Measurements from ENCODE around the gene RPH3AL. TPM values are rescaled to one million over a fixed set of nuclear protein-coding genes. Genes with fewer than 3 reads are reported as not detected.

The RPH3AL gene
- total RNA-seq, 1 donor from 2014 or later, result 3.5 TPM

DNA sequence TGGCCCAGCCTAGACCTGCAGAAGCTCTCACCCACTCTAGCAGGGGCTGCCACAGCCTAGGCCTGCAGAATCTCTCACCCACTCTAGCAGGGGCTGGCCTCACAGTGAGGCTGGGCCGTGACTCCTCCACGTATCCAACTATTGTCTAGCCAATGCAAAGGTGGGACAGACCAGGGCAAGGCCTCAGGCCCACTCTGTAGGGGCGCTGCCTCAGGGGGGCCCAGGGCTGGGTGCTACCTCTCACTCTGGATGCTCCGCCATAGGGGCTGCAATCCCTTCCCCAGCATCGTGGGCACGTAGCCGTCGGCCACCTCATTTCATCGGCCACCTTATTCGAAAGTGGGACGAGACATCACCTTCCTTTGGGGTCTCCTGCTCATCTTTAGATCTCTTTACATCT lies 51.7 kb downstream of the RPH3AL start:
- Mint-ChIP-seq H3K9me3 (no peaks in the 10 kb centered on the region), H3K4me1 (ENCODE audit: low read depth) (no peaks in the 10 kb centered on the region), H3K36me3 (ENCODE audit: low read depth) (no peaks in the 10 kb centered on the region), H3K27me3 (ENCODE audit: low read depth) (no peaks in the 10 kb centered on the region), H3K27ac (no peak overlapping the region), H3K4me3 (ENCODE audit: low read depth) (no peak overlapping the region)
- DNase-seq (ENCODE audit: low spot score), result no peak
- intact Hi-C loops (cut with micrococcal nuclease), result no loop called here

DNA sequence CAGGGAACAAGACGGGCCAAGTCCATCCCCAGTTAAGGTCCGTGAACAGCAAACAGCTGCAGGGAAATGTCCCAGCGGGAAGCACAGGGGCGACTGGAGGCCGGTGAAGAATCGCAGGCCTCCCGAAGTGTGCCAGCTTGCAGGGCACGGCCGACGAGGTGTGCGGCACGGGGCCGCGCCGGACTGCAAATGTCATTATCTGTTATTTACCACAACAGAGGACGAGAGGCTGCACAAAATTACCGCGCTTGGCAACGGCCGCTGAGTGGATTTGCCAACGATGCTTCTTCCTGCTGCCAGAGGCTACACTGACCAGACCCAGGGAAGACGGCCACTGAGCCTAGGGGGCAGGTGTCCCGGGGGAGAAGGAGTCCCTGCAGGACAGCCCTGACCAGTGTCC lies 53.1 kb downstream of the RPH3AL start:
- intact Hi-C loops (cut with micrococcal nuclease), result no loop called here

GRCh38 chr17:298791-299450 lies 53.7 kb downstream of the RPH3AL start:
- Mint-ChIP-seq H3K9me3 (no peaks in the 10 kb centered on the region), H3K27me3 (ENCODE audit: low read depth) (no peaks in the 10 kb centered on the region), H3K4me3 (ENCODE audit: low read depth) (no peak overlapping the region), H3K36me3 (ENCODE audit: low read depth) (no peaks in the 10 kb centered on the region), H3K4me1 (ENCODE audit: low read depth) (no peaks in the 10 kb centered on the region), H3K27ac (no peak overlapping the region)
- intact Hi-C loops (cut with micrococcal nuclease), result no loop called here
- no peak for DNase-seq (ENCODE audit: low spot score)

More for the DNA sequence above, 53.1 kb downstream of the RPH3AL start:
- Mint-ChIP-seq H3K4me1 (ENCODE audit: low read depth) (no peaks in the 10 kb centered on the region), H3K9me3 (no peaks in the 10 kb centered on the region), H3K36me3 (ENCODE audit: low read depth) (no peaks in the 10 kb centered on the region), H3K4me3 (ENCODE audit: low read depth) (no peak overlapping the region), H3K27ac (no peak overlapping the region), H3K27me3 (ENCODE audit: low read depth) (no peaks in the 10 kb centered on the region)
- DNase-seq (ENCODE audit: low spot score), result no peak

DNA sequence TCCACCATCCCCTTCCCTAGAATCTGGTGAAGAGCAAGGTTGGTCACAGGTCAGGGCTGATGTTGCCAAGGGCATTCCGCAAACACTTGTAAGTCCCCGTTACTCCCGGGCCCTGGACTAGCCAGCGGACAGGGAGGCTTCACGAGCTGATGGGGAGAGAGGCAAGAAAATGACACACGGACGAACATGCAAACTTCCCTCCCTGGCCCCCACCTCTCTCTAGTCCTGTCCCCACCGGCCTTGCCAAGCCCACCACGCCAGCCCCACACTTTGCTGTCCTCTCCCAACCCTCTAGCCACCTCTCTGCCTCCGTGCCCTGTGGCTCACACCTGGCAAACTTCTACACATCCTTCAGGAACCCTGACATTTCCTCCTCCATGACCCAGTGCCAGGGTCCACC lies 54.8 kb downstream of the RPH3AL start:
- Mint-ChIP-seq H3K4me3 (ENCODE audit: low read depth) (no peak overlapping the region), H3K27me3 (ENCODE audit: low read depth) (no peaks in the 10 kb centered on the region), H3K36me3 (ENCODE audit: low read depth) (no peaks in the 10 kb centered on the region), H3K4me1 (ENCODE audit: low read depth) (no peaks in the 10 kb centered on the region), H3K9me3 (no peaks in the 10 kb centered on the region), H3K27ac (no peak overlapping the region)
- intact Hi-C loops (cut with micrococcal nuclease), result no loop called here
- DNase-seq (ENCODE audit: low spot score), result no peak

GRCh38 chr17:296906-297690 lies 55.5 kb downstream of the RPH3AL start:
- no peaks in the 10 kb centered on the region for H3K9me3 Mint-ChIP-seq
- no peak overlapping the region for H3K4me3 Mint-ChIP-seq (ENCODE audit: low read depth)
- no peak overlapping the region for H3K27ac Mint-ChIP-seq
- intact Hi-C loops (cut with micrococcal nuclease), result no loop called here
- H3K4me1 Mint-ChIP-seq (ENCODE audit: low read depth), result no peaks in the 10 kb centered on the region
- no peaks in the 10 kb centered on the region for H3K27me3 Mint-ChIP-seq (ENCODE audit: low read depth)
- no peak for DNase-seq (ENCODE audit: low spot score)
- no peaks in the 10 kb centered on the region for H3K36me3 Mint-ChIP-seq (ENCODE audit: low read depth)

DNA sequence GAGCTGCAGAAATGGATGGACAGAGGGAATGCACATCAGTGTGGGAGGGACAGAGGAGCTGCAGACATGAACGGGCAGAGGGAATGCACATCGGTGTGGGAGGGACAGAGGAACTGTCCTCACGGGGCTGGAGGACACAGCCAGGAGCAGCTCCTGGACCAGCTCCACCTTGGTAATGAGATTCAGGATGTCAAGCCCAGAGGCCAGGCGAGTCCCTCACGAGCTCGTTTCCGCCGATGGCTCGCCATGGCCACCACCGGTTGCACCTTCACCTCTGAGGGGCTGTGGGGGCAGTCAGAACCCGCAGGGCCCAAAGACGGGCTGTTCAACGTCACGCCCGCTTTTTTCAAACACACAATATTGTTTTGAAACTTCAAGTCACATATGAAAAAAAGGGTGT lies 56.2 kb downstream of the RPH3AL start:
- intact Hi-C loops (cut with micrococcal nuclease), result no loop called here
- H3K4me1 Mint-ChIP-seq (ENCODE audit: low read depth), result no peaks in the 10 kb centered on the region

GRCh38 chr17:292531-293382 lies 59.9 kb downstream of the RPH3AL start:
- Mint-ChIP-seq H3K4me1 (ENCODE audit: low read depth) (no peaks in the 10 kb centered on the region), H3K4me3 (ENCODE audit: low read depth) (no peak overlapping the region), H3K9me3 (no peaks in the 10 kb centered on the region), H3K36me3 (ENCODE audit: low read depth) (no peaks in the 10 kb centered on the region), H3K27me3 (ENCODE audit: low read depth) (no peaks in the 10 kb centered on the region), H3K27ac (no peak overlapping the region)
- no peak for DNase-seq (ENCODE audit: low spot score)
- intact Hi-C loops (cut with micrococcal nuclease), result no loop called here

More for the DNA sequence above, 56.2 kb downstream of the RPH3AL start:
- Mint-ChIP-seq H3K4me3 (ENCODE audit: low read depth) (no peak overlapping the region), H3K36me3 (ENCODE audit: low read depth) (no peaks in the 10 kb centered on the region), H3K27ac (no peak overlapping the region), H3K27me3 (ENCODE audit: low read depth) (no peaks in the 10 kb centered on the region), H3K9me3 (no peaks in the 10 kb centered on the region)
- no peak for DNase-seq (ENCODE audit: low spot score)

- no peak overlapping the region for H3K27ac Mint-ChIP-seq
- DNase-seq (ENCODE audit: low spot score), result no peak
- no peaks in the 10 kb centered on the region for H3K9me3 Mint-ChIP-seq
- no peaks in the 10 kb centered on the region for H3K4me1 Mint-ChIP-seq (ENCODE audit: low read depth)
- intact Hi-C loops (cut with micrococcal nuclease), result no loop called here
- H3K27me3 Mint-ChIP-seq (ENCODE audit: low read depth), result no peaks in the 10 kb centered on the region
- H3K36me3 Mint-ChIP-seq (ENCODE audit: low read depth), result no peaks in the 10 kb centered on the region
- H3K4me3 Mint-ChIP-seq (ENCODE audit: low read depth), result no peak overlapping the region
Observed at GRCh38 chr17:292016-292415, 60.6 kb downstream of the RPH3AL start.

DNA sequence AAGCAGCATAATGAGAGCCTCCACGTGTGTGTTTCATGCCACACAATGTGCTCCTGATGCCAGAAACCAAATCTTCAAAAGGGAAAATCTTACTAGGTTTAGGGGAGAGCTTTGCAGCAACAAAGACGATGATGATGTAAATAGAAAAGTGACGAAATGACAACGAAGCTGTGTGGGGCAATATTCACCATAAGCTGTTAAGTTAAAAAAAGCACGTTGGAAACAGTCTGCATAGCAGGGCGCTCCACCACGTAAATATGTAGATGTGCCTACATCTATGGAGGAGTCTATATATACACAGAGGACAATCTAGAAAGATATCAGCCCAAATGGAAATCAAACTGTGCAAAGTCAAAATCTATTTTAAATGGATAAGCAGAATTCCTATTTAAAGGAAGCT lies 61.0 kb downstream of the RPH3AL start:
- Mint-ChIP-seq H3K36me3 (ENCODE audit: low read depth) (no peaks in the 10 kb centered on the region), H3K4me1 (ENCODE audit: low read depth) (no peaks in the 10 kb centered on the region), H3K9me3 (no peaks in the 10 kb centered on the region), H3K4me3 (ENCODE audit: low read depth) (no peak overlapping the region), H3K27ac (no peak overlapping the region), H3K27me3 (ENCODE audit: low read depth) (no peaks in the 10 kb centered on the region)
- no peak for DNase-seq (ENCODE audit: low spot score)
- intact Hi-C loops (cut with micrococcal nuclease), result no loop called here

- no peak overlapping the region for H3K4me3 Mint-ChIP-seq (ENCODE audit: low read depth)
- DNase-seq (ENCODE audit: low spot score), result no peak
- intact Hi-C loops (cut with micrococcal nuclease), result no loop called here
- H3K9me3 Mint-ChIP-seq, result no peaks in the 10 kb centered on the region
- H3K4me1 Mint-ChIP-seq (ENCODE audit: low read depth), result no peaks in the 10 kb centered on the region
- no peaks in the 10 kb centered on the region for H3K36me3 Mint-ChIP-seq (ENCODE audit: low read depth)
- H3K27me3 Mint-ChIP-seq (ENCODE audit: low read depth), result no peaks in the 10 kb centered on the region
- H3K27ac Mint-ChIP-seq, result no peak overlapping the region
Observed at GRCh38 chr17:290626-291025, 62.0 kb downstream of the RPH3AL start.

DNA sequence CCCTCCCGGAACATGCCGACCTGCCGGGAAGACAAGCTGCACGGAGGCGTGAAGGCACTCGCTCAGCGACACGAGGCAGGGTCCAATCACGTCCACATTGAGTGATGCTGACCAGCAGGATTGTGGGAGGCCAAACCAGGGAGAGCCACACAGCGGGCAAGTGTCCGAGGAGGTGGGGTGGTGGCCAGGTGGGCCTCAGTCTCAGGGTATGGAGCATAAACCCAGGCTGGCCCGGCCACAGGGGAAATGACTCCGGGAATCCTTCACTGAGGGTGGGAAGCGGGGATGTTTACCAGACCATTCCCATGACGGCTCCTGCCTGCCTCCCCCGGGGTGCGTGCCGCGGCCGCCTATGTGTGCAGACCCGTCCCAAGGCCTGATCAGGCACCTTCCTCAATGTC lies 62.5 kb downstream of the RPH3AL start:
- no peaks in the 10 kb centered on the region for H3K27me3 Mint-ChIP-seq (ENCODE audit: low read depth)
- no peak for DNase-seq (ENCODE audit: low spot score)

DNA sequence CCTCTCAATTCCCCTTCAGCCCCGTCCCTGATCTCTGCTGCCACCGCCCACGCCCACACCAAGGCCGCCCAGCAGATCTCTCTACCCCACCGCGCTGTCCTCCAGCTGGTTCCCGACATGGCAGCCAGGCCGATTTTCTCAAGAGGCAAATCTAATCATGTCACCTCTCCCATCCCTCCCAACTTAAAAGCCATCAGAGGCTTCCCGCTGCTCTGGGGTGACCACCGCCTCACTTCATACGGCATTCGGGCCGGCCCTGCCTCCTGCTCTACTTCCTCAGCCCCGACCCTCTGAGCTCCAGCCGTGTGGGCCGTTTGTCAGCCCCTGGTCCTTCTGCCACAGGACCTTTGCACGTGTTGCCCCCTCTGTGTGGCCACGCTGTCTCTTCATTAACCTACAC lies 63.2 kb downstream of the RPH3AL start:
- H3K9me3 Mint-ChIP-seq, result no peaks in the 10 kb centered on the region
- H3K27ac Mint-ChIP-seq, result no peak overlapping the region
- H3K4me3 Mint-ChIP-seq (ENCODE audit: low read depth), result no peak overlapping the region
- intact Hi-C loops (cut with micrococcal nuclease), result no loop called here
- H3K27me3 Mint-ChIP-seq (ENCODE audit: low read depth), result no peaks in the 10 kb centered on the region
- H3K4me1 Mint-ChIP-seq (ENCODE audit: low read depth), result no peaks in the 10 kb centered on the region
- H3K36me3 Mint-ChIP-seq (ENCODE audit: low read depth), result no peaks in the 10 kb centered on the region
- no peak for DNase-seq (ENCODE audit: low spot score)

More for the DNA sequence above, 62.5 kb downstream of the RPH3AL start:
- H3K4me1 Mint-ChIP-seq (ENCODE audit: low read depth), result no peaks in the 10 kb centered on the region
- H3K36me3 Mint-ChIP-seq (ENCODE audit: low read depth), result no peaks in the 10 kb centered on the region
- intact Hi-C loops (cut with micrococcal nuclease), result no loop called here
- H3K9me3 Mint-ChIP-seq, result no peaks in the 10 kb centered on the region
- no peak overlapping the region for H3K4me3 Mint-ChIP-seq (ENCODE audit: low read depth)
- H3K27ac Mint-ChIP-seq, result no peak overlapping the region

All from activated T-helper 2 cell treated with anti-CD3 and anti-CD28 coated beads, Interferon-gamma antibody, Interleukin-2, Interleukin-4, amounts not matched to agents 10 μg/mL and 5 μg/mL and 100 μg/mL, durations not matched to agents 14 hours and 24 hours and 36 hours (primary cell).